T47D (cell line): ENCODE measurements around the gene OSBPL1A.

ENCODE experiments used
- DNase-seq, 2 experiments: peaks; one replicate each; pipeline versions ENCODE4 v3.0.0 to v3.0.0-alpha.2; 2011 to 2012; ENCODE audit warnings: low read depth in 1 of 2, low spot score in 1 of 2
- JUND ChIP-seq: IDR thresholded peaks from 2 replicates; pipeline ENCODE4 v1.6.1; 2012; ENCODE audit warnings: low read depth
- in situ Hi-C: cut with HindIII; loops from 2 replicates; pipeline ENCODE4 v1.10.0; 2016; ENCODE audit warnings: low sequenced_read_pairs, low pct_unique_long_range_greater_than_20kb

OSBPL1A gene

GRCh38 chr18:24397694-24398368, at the start of gene OSBPL1A:
OSBPL1A (minus strand) TSS chr18:24397824; CDS start chr18:24377533, 20,291 bp downstream.
- DNase-seq = peak; percentile 63 to 96
- no peak for TF ChIP-seq JUND
- in situ Hi-C loops = no loop called here

GRCh38 chr18:24446953-24447538, 49.4 kb upstream of the OSBPL1A start:
- TF ChIP-seq JUND = no peak
- in situ Hi-C loops = no loop called here
- DNase-seq = peak in 1 of 2 experiments; percentile 15

GRCh38 chr18:24446453-24446852, 48.8 kb upstream of the OSBPL1A start:
- DNase-seq = no peak
- in situ Hi-C loops = no loop called here
- TF ChIP-seq JUND = no peak

GRCh38 chr18:24443870-24444269, 46.2 kb upstream of the OSBPL1A start:
- no peak for TF ChIP-seq JUND
- in situ Hi-C loops = no loop called here
- no peak for DNase-seq

GRCh38 chr18:24436939-24437338, 39.3 kb upstream of the OSBPL1A start:
- DNase-seq = no peak
- TF ChIP-seq JUND = no peak
- in situ Hi-C loops = no loop called here

GRCh38 chr18:24432618-24433017, 35.0 kb upstream of the OSBPL1A start:
- in situ Hi-C loops = no loop called here
- TF ChIP-seq JUND = no peak
- no peak for DNase-seq

GRCh38 chr18:24429188-24429587, 31.6 kb upstream of the OSBPL1A start:
- TF ChIP-seq JUND = no peak
- in situ Hi-C loops = no loop called here
- DNase-seq = no peak

GRCh38 chr18:24428709-24429108, 31.1 kb upstream of the OSBPL1A start:
- peak in 1 of 2 experiments; percentile 13 for DNase-seq
- no peak for TF ChIP-seq JUND
- in situ Hi-C loops = no loop called here

GRCh38 chr18:24427484-24427883, 29.9 kb upstream of the OSBPL1A start:
- in situ Hi-C loops = no loop called here
- no peak for DNase-seq
- TF ChIP-seq JUND = no peak

GRCh38 chr18:24426398-24427294, 29.0 kb upstream of the OSBPL1A start, which contains the start of gene IMPACT:
IMPACT (plus strand) TSS chr18:24426670; CDS start chr18:24426757, 87 bp downstream.
- in situ Hi-C loops = no loop called here
- TF ChIP-seq JUND = no peak

GRCh38 chr18:24426073-24426397, 28.4 kb upstream of the OSBPL1A start:
- in situ Hi-C loops = no loop called here
- DNase-seq = no peak
- no peak for TF ChIP-seq JUND

More at GRCh38 chr18:24426398-24427294, 29.0 kb upstream of the OSBPL1A start, which contains the start of gene IMPACT:
- peak; percentile 49 to 84 for DNase-seq

- no peak for DNase-seq
- no peak for TF ChIP-seq JUND
- in situ Hi-C loops = no loop called here
Measured at GRCh38 chr18:24421831-24422230, 24.2 kb upstream of the OSBPL1A start.

- in situ Hi-C loops = no loop called here
- no peak for TF ChIP-seq JUND
- DNase-seq = no peak
Measured at GRCh38 chr18:24420551-24420950, 22.9 kb upstream of the OSBPL1A start.
